GM10266 (cell line): ENCODE results near the gene NCAPG2.

Experiments
- DNase-seq: peaks from one replicate; pipeline ENCODE4 v3.0.0; 2012; ENCODE audit errors: extremely low spot score
- TF ChIP-seq, protein P1 (sequence below): IDR thresholded peaks from 2 replicates; pipeline ENCODE4 v1.5.1; 2012; ENCODE audit warnings: mild to moderate bottlenecking, low read depth; ENCODE audit not compliant: control insufficient read depth, insufficient read depth; ENCODE audit errors: missing control alignments

NCAPG2 gene

GRCh38 chr7:158588878-158589442, 115.6 kb downstream of the NCAPG2 start:
- TF ChIP-seq, protein P1, sequence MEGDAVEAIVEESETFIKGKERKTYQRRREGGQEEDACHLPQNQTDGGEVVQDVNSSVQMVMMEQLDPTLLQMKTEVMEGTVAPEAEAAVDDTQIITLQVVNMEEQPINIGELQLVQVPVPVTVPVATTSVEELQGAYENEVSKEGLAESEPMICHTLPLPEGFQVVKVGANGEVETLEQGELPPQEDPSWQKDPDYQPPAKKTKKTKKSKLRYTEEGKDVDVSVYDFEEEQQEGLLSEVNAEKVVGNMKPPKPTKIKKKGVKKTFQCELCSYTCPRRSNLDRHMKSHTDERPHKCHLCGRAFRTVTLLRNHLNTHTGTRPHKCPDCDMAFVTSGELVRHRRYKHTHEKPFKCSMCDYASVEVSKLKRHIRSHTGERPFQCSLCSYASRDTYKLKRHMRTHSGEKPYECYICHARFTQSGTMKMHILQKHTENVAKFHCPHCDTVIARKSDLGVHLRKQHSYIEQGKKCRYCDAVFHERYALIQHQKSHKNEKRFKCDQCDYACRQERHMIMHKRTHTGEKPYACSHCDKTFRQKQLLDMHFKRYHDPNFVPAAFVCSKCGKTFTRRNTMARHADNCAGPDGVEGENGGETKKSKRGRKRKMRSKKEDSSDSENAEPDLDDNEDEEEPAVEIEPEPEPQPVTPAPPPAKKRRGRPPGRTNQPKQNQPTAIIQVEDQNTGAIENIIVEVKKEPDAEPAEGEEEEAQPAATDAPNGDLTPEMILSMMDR, result no peak
- DNase-seq, result no peak

DNA sequence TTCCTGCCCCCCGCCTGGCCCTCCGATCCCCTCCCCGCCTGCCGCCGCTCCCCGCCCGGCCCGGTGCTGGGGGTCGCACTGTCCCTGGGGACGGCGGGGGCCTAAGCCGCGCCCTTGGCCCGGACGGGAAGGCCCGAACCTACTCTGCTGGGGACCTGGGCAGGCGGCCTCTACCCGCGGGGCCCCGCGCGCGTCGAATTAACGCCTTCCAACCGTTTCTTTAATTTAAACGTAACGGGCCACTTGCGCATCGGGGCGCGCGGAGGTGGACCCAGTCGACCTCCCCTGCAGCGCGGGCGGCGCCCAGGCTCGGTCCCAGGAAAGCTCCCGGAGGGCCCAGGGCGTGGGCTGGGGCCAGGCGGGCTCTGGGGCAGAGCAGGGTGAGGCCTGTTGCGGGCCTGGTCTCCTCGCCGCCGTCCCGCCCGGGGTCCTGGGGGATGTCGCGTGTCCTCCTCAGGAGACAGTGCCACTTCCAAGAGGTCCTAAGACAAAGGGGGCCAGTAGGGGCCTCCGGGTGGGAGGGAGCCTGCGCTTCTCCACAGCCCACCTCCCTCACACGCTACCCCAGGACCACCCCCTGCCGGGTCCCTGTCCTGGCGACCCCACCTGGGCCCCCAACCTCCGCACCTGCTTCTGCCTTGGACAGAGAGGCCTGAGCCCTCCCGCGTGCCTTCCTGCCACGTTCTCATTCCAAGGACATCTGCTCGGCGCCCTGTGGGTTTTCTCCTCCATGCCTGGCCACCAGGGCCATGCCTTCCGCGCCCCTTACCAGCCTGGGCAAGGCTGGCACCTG, 116.3 kb downstream of the NCAPG2 start:
- no peak for DNase-seq

GRCh38 chr7:158587162-158588084, 117.2 kb downstream of the NCAPG2 start, which contains the start of gene PTPRN2:
TSS of gene PTPRN2 (minus strand) at chr7:158587823.
- peak; percentile 93 for DNase-seq
- TF ChIP-seq, protein P1, result no peak

More for the DNA sequence above, 116.3 kb downstream of the NCAPG2 start:
- TF ChIP-seq, protein P1, result no peak

DNA sequence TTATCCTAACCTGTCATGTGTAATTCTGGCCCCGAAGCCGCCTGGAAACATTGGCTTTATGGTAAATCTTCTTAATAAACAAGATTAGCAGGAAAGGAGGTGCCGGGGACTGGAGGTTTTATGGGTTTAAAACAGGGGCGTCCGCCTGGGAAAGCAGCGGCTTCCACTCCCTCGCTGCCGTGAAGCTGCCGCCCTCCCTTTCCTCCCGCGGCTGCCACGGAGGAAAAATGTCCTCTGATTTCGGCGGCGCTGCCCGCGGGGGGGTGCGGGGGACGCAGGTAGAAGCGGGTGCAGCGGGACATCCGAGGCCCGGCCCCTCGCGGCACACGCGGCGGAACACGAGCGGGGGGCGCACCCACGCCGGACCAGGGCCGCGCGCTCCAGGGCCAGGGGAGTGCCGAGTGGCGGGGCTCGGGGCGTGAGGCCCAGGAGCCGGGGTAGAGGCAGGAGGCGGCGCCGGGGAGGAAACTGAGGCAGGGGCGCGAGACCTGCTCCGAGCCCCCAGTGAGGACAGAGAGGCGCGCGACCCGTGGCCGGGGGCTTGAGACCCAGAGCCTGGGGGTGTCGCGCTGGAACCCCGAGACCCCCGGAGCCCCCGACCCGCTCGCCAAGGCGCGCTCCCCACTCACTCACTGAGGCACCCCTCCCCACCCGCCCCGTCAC, 118.0 kb downstream of the NCAPG2 start:
- TF ChIP-seq, protein P1, result no peak
- no peak for DNase-seq

- TF ChIP-seq, protein P1, result no peak
Observed at GRCh38 chr7:158585721-158586498, 118.7 kb downstream of the NCAPG2 start.

DNA sequence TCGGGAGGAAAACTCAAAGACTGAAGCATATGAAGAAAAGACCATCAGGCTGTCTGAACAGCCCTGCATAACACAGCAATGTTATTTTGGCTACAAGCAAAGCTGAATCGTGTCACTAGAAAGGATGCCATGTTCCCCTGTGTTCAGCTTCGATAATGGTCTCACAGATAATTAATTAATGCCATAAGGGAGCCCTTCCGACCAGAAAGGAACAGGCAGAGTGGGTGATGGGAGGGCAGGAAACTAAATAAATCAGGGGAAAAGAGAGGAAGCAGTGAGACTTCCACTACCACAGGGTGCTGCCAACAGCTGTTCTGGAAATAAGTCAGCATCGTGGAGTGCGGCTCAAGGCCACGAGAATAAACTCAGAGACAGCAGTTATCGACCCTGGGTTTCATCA, 120.2 kb downstream of the NCAPG2 start:
- no peak for DNase-seq
- TF ChIP-seq, protein P1, result no peak

More at GRCh38 chr7:158585721-158586498, 118.7 kb downstream of the NCAPG2 start:
- no peak for DNase-seq
